ENCODE measurements around the gene PRKN.

PRKN gene

GRCh38 chr6:161985876-161986423 is 741.6 kb downstream of the PRKN start:
- no peak overlapping the region for H3K27ac ChIP-seq
- TF ChIP-seq CTCF (conservative IDR thresholded peaks at IDR 0.05), result no peak
- TF ChIP-seq ZFX (IDR thresholded peaks at IDR 0.05), result no peak

- TF ChIP-seq ZFX (IDR thresholded peaks at IDR 0.05), result no peak
Measured at GRCh38 chr6:161984713-161985112, 742.9 kb downstream of the PRKN start.

GRCh38 chr6:161976553-161976952 is 751.0 kb downstream of the PRKN start:
- TF ChIP-seq ZFX (IDR thresholded peaks at IDR 0.05), result no peak
- no peak for TF ChIP-seq CTCF (conservative IDR thresholded peaks at IDR 0.05)
- H3K27ac ChIP-seq, result no peak overlapping the region

More at GRCh38 chr6:161984713-161985112, 742.9 kb downstream of the PRKN start:
- H3K27ac ChIP-seq, result no peak overlapping the region

- TF ChIP-seq ZFX (IDR thresholded peaks at IDR 0.05), result no peak
- no peak for TF ChIP-seq CTCF (conservative IDR thresholded peaks at IDR 0.05)
- no peak overlapping the region for H3K27ac ChIP-seq
Measured at GRCh38 chr6:161973064-161973463, 754.5 kb downstream of the PRKN start.

- H3K27ac ChIP-seq, result no peak overlapping the region
- TF ChIP-seq CTCF (conservative IDR thresholded peaks at IDR 0.05) (no peak), ZFX (IDR thresholded peaks at IDR 0.05) (no peak)
Measured at GRCh38 chr6:161971043-161971442, 756.5 kb downstream of the PRKN start.

GRCh38 chr6:161963634-161964234 is 763.8 kb downstream of the PRKN start:
- H3K27ac ChIP-seq, result no peak overlapping the region
- TF ChIP-seq ZFX (IDR thresholded peaks at IDR 0.05), result no peak
- TF ChIP-seq CTCF (conservative IDR thresholded peaks at IDR 0.05), result no peak

- H3K27ac ChIP-seq, result no peak overlapping the region
- TF ChIP-seq ZFX (IDR thresholded peaks at IDR 0.05) (no peak), CTCF (conservative IDR thresholded peaks at IDR 0.05) (no peak)
Measured at GRCh38 chr6:161963181-161963580, 764.4 kb downstream of the PRKN start.

- no peak overlapping the region for H3K27ac ChIP-seq
- no peak for TF ChIP-seq CTCF (conservative IDR thresholded peaks at IDR 0.05)
- TF ChIP-seq ZFX (IDR thresholded peaks at IDR 0.05), result no peak
Measured at GRCh38 chr6:161961796-161962195, 765.8 kb downstream of the PRKN start.

All from C4-2B (cell line).